GM18499 (cell line): Measurements from ENCODE around the gene SRCAP.

Experiments
- ATAC-seq: cut with Tn5 transposase; IDR thresholded peaks from one replicate; pipeline ENCODE4 v1.9.1; 2021; ENCODE audit warnings: moderate number of reproducible peaks; ENCODE audit not compliant: insufficient read depth, unreplicated experiment

The SRCAP gene

GRCh38 chr16:30769379-30770089 is 70.6 kb downstream of the SRCAP start:
- ATAC-seq: no peak

- ATAC-seq: no peak
These were observed 72.8 kb downstream of the SRCAP start for GRCh38 chr16:30771726-30772125.

GRCh38 chr16:30773826-30774225 is 74.9 kb downstream of the SRCAP start:
- ATAC-seq: no peak

- no peak for ATAC-seq
These were observed 75.6 kb downstream of the SRCAP start for GRCh38 chr16:30774367-30775130.

GRCh38 chr16:30775131-30775391 is 76.1 kb downstream of the SRCAP start:
- ATAC-seq: no peak

- no peak for ATAC-seq
These were observed 76.6 kb downstream of the SRCAP start for GRCh38 chr16:30775392-30776188.

GRCh38 chr16:30777591-30778297 is 78.8 kb downstream of the SRCAP start:
- ATAC-seq: no peak

GRCh38 chr16:30778549-30779244 is 79.7 kb downstream of the SRCAP start:
- no peak for ATAC-seq

- no peak for ATAC-seq
These were observed 80.6 kb downstream of the SRCAP start for GRCh38 chr16:30779596-30779995.

GRCh38 chr16:30780021-30780420 is 81.0 kb downstream of the SRCAP start:
- ATAC-seq: no peak

- no peak for ATAC-seq
These were observed 81.6 kb downstream of the SRCAP start for GRCh38 chr16:30780549-30780948.

- ATAC-seq: no peak
These were observed 83.7 kb downstream of the SRCAP start for GRCh38 chr16:30782486-30783279.

- ATAC-seq: no peak
These were observed 84.5 kb downstream of the SRCAP start for GRCh38 chr16:30783280-30784109.

- ATAC-seq: no peak
These were observed 85.2 kb downstream of the SRCAP start for GRCh38 chr16:30784215-30784614.

GRCh38 chr16:30785126-30786106 is 86.4 kb downstream of the SRCAP start:
- no peak for ATAC-seq

GRCh38 chr16:30786115-30786935 is 87.4 kb downstream of the SRCAP start:
- ATAC-seq: no peak
